ENCODE results near the gene ZNF45.
"Not testable (repeated sequence)": the region's sequence is repeated elsewhere in the genome, so short reads cannot be mapped to it uniquely, and the experiment has no call there.

ZNF45 gene

DNA sequence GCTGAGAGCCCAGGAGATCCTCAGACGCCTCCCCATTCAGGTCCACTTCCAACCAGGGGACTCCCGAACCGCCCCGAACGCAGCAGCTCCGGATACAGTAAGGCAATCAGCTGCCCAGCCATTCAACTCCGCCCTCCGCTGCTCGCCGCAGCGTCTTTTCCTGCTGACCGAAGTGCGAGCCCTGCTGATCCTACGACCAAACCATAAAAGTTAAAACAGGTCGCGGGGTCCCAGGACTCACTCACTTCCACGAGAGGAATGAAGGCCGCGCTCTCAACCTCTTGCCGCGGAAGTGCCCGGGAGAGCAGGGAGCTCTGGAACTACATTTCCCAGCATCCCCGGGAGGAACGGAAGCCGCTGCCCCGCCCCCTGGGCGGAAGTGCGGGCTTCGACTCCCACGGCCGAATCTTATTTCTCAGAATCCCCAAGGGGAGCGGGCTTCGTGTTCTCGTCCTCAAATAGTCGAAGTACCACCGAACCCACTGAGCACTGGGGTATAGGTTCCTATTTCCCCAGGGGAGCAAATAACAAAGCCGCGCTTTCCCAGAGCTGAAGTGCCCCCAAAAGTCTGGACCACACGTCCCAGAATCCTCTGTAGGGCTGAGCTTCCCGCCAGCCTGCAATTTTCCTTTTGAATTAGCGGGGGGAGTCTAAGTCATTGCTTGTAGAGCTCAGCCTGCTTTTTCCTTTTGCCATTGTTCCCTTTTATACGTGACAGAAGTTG lies at the start of gene ZNF45:
Gene ZNF45, minus strand, starts transcription at position 298 of the 724 bp plus-strand sequence. CDS start 13,097 bp downstream, outside the sequence.
- DNase-seq (ENCODE audit: low read depth in 1 of 2, low spot score in 1 of 2), result peak; percentile 71 to 78

GRCh38 chr19:43984687-43985000 lies 49.6 kb upstream of the ZNF45 start:
- DNase-seq (ENCODE audit: low read depth in 1 of 2, low spot score in 1 of 2), result no peak

DNA sequence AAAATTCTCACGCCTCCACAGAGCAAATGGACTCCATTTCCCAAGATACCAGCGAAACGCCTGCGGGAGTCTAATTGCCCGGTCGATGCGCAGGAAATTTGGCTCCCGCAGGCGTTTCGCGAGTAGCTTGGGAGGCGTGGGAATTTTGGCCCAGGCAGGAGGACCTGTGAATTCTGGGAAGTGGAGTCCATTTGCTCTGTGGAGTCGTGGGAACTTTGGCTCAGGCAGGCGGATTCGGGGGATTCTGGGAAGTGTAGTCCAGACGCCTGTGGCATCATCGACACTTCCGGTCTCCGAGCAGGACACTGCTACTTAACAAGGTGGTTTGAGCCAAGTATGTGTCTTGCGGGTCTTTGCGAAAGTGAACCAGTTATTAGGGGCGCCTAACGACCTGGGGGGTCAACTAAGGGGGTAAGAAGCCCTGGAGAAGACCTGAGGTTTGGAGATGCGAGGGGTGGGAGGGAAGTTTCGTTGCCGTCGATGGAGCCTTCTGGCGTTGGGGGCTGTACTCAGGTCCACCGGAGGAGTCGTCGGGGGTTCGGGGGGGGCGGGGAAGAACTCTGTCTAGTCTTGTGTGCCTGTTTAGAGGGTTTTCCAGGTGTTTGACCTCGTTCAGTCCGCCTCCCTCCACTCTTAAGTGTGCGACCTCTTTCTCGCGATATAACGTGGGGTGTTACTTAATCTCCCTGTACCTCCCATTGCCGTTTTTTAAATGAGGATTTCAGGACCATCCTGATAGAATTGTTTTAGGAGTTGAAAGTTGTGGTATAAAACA lies 49.0 kb upstream of the ZNF45 start, which contains the start of gene ZNF155:
Gene ZNF155, plus strand, starts transcription at position 277 of the 775 bp plus-strand sequence. CDS start 4,356 bp downstream, outside the sequence.
- peak; percentile 36 for DNase-seq (ENCODE audit: low read depth in 1 of 2, low spot score in 1 of 2)

DNA sequence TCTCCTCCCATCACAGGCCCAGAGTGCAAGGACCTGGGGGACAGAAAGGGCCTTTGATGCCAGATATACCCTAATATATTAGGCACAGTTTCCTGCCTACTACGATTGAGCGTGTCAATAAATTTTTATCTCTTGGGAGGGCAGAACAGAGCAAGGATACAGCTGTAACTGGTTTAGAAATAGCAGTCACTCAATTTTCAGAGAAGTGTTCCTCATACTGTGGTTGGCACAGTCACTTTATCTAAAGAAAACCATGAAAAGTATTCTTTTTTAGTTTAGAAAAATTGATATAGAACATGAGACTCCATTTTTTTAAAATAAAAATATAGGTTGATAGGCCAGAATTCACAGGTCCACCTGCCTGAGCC lies 48.4 kb upstream of the ZNF45 start:
- no peak for DNase-seq (ENCODE audit: low read depth in 1 of 2, low spot score in 1 of 2)

DNA sequence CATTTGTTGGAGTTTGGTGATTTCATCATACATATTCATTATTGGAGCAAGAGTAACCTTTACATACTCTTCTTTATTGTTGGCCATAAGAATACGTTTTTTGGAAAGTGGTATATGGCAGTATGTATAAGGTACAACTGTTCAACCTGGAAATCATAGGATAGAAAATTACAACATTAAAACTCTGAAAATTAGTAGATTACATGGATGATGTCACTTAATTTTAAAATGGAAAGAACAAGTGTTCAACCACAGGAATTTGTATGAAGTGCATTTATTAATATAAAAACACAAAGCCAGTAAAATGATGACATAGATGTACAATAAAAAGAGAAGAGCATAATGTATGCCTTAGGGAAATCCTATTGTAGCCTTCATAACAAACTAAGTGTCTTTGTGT lies 41.6 kb upstream of the ZNF45 start:
- DNase-seq (ENCODE audit: low read depth in 1 of 2, low spot score in 1 of 2), result no peak

DNA sequence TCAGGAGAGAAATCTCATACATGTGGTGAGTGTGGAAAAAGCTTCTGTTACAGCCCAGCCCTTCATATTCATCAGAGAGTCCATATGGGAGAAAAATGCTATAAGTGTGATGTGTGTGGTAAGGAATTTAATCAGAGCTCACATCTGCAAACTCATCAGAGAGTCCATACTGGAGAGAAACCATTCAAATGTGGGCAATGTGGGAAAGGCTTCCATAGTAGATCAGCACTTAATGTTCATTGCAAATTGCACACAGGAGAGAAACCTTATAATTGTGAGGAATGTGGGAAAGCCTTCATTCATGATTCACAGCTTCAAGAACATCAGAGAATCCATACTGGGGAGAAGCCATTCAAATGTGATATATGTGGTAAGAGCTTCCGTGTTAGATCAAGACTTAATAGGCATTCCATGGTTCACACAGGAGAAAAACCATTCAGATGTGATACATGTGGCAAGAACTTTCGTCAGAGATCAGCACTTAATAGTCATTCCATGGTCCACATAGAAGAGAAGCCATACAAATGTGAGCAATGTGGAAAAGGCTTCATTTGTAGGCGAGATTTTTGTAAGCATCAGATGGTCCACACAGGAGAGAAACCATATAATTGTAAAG lies 31.1 kb upstream of the ZNF45 start:
- no peak for DNase-seq (ENCODE audit: low read depth in 1 of 2, low spot score in 1 of 2)

DNA sequence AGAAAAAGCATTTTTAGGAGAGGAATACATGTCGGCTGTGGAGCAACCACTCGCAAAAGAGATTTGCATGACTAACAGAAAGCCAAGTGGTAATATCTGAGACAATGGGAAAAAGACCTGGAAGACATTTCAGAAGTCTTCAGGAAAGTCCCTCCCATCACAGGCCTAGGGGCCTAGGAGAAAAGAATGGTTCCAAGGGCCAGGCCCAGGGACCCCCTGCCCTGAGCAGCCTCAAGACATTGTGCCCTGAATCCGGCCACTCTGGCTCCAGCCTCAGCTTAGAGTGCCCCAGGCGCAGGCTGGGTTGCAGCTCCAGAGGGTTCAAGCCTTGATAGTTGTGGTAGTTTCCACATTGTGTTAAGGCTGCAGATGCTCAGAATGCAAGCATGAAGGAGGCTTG lies 25.3 kb upstream of the ZNF45 start:
- DNase-seq (ENCODE audit: low read depth in 1 of 2, low spot score in 1 of 2), result no peak

DNA sequence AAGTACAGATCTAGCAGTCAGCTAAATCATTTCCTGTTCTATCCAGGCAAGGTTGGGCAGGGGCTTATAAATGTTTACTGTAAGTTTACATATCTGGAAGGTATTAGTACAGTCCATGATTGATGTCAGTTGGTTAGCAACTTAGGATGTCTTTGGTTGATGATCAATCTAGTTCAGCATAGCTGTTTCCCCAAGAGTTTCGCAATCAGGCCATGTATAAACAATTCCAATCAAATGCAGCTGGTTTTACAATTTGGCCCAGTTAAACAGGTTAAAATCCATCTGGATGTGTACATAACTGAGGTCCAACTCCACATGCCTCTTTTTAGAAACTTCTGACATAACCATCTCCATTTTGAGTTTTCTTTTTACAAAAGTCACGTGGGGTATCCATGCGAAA lies 22.8 kb upstream of the ZNF45 start:
- no peak for DNase-seq (ENCODE audit: low read depth in 1 of 2, low spot score in 1 of 2)

DNA sequence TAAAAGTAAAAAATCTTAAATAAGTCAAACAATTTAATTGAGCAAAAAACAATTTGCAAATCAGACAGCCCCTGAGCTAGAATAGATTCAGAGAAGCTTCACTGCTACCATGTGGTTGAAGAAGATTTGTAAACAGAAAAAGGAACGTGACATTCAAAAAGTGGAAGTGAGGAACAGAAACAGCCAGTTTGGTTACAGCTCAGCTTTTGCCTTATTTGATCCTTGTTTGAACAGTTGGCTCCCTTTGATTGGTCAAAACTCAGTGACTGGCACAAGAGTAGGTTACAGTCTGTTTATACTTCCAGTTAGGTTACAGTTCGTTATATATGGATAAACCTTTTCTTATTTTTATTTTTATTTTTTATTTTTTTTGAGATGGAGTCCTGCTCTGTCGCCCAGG lies 21.7 kb upstream of the ZNF45 start:
- DNase-seq (ENCODE audit: low read depth in 1 of 2, low spot score in 1 of 2), result no peak

- peak; percentile 11 to 27 for DNase-seq (ENCODE audit: low read depth in 1 of 2, low spot score in 1 of 2)
Measured at GRCh38 chr19:43950834-43951645, 16.0 kb upstream of the ZNF45 start, which contains the start of gene ZNF221. Gene ZNF221, plus strand, starts transcription at chr19:43951228. Its CDS starts 11,499 bp downstream, at chr19:43962727.

GRCh38 chr19:43949803-43950202 lies 14.7 kb upstream of the ZNF45 start:
- not testable (repeated sequence) for DNase-seq (ENCODE audit: low read depth in 1 of 2, low spot score in 1 of 2)

DNA sequence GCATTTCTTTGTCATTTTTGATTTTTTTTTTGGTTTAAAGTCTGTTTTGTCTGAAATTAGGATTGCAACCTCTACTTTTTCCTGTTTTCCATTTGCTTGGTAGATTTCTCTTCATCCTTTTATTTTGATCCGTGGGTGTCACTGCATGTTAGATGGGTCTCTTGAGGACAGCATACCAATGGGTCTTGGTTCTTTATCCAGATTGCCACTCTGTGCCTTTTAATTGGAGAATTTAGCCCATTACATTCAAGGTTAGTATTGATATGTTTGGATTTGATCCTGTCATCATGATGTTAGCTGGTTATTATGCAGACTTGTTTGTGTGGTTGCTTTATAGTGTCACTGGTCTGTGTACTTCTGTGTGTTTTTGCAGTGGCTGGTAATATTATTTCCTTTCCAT lies 12.3 kb upstream of the ZNF45 start:
- not testable (repeated sequence) for DNase-seq (ENCODE audit: low read depth in 1 of 2, low spot score in 1 of 2)

GRCh38 chr19:43941209-43941608 lies 6.1 kb upstream of the ZNF45 start:
- no peak for DNase-seq (ENCODE audit: low read depth in 1 of 2, low spot score in 1 of 2)

DNA sequence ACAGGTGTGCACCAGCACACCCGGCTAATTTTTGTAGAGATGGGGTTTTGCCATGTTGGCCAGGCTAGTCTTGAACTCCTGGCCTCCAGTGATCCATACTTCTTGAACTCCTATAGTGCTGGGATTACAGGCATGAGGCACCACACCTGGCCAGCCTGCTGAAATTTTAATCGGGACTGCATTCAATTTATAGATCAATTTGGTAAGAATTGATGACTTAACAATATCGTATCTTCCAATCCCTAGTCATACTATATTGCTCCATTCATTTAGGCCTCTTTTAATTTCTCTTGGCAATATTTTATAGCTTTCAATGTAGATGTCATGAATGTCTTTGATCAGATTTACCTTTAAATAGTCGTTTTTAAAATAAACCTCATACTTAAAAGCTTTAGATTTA lies 5.6 kb upstream of the ZNF45 start:
- DNase-seq (ENCODE audit: low read depth in 1 of 2, low spot score in 1 of 2), result no peak

DNA sequence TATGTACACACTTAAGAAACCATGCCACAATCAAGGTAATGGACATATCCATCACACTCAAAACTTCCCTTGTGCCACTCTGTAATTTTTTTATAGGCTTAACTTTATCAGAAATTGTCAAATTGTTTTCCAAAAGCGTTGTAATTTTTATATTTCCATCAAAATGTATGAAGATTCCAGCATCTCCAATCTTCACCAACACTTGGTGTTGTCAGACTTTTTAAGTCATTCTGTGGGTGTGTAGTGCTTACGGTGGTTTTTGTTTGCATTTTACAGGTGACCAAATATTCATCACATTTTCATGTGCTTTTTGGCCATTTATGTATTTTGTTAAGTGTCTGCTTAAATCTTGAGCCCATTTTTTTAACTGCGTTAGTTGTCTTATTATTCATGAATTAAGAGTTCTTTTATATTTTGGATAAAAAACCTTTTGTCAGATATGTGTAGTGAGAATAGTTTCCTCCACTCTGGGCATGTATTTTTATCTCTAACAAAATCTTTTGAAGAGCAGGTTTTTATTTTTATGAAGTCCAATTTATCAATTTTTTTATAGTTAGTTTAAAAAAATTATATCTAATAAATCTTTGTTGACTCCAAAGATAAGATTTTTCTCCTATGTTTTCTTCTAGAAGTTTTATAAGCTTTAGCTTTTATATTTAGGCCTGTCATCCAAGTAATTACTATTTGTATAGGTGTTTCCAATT lies 4.6 kb upstream of the ZNF45 start:
- no peak for DNase-seq (ENCODE audit: low read depth in 1 of 2, low spot score in 1 of 2)

DNA sequence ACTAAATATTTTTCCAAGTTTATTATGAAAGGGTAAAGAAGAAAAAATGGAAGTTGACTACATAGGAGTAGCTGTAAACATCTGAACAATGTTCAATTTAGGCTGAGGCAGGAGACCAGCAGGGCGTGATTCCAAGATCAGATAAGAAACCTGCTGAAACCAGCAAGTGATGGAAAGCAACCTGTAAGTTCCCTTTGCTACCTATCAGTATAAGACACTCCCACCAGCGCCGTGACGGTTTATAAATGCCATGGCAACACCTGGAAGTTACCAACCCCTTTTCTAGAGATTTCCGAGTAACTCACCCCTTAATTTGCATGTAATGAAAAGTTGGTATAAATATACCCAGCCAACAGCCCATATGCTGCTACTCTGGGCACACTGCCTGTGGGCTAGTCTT lies 1.1 kb upstream of the ZNF45 start:
- DNase-seq (ENCODE audit: low read depth in 1 of 2, low spot score in 1 of 2), result no peak

DNA sequence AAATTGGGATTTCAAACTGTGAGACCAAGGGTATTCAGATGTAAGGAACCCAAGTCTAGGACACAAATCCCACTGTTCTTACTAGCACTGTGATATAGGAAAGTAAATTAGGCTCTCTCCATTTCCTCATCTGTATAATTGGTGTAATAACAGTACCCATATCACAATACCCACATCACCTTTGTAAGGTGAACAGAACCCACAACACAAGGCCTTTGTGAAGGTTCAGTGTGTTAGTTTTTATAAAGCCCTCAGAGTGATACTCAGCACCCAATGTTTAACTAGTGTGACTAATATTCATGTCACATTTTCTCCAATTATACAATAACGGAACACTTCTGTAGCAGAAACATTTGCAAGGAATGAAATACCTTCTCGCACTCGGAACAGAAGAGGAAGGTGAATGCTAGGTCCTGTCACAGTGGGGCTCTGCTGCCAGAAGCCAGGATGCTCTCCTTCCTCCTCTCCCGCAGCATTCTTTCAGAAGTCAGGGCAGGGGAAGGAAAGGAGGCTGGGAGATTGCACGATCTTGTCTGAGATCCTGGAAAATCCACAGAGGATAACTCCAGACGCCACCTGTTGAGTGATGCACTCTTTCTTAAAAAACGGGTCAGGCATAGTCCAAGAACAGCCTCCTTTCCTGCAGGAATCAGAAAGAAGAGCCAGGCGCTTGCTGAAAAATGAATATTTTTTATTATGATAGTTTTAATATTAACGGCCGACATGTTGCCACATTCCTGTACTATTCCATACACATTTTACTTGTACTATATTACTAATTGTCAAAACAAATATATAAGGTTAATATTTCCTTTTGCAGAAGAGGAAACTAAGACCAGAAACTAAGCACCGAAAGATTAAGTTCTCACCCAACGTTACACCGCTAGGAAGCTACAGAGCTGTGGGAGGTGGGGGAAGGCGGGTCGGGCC lies 762 bp downstream of the ZNF45 start:
- no peak for DNase-seq (ENCODE audit: low read depth in 1 of 2, low spot score in 1 of 2)

DNA sequence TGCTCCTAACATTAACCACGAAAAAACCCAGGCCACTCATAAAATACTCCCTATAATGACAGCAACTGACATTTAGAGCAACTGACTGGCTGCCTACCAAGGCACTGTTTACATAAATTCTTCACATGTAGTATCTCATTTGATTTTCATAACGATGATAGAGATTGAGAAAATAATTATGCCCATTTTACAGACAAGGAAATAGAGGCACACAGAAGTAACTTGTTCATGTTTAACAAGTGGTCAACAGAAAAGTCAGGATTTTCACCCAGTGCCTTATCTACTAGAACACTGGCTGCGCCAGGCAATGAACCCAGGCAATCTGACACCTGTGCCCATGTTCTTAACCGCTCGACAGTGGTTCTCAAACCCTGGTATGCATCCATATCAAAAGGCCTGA lies 6.3 kb downstream of the ZNF45 start:
- DNase-seq (ENCODE audit: low read depth in 1 of 2, low spot score in 1 of 2), result no peak

DNA sequence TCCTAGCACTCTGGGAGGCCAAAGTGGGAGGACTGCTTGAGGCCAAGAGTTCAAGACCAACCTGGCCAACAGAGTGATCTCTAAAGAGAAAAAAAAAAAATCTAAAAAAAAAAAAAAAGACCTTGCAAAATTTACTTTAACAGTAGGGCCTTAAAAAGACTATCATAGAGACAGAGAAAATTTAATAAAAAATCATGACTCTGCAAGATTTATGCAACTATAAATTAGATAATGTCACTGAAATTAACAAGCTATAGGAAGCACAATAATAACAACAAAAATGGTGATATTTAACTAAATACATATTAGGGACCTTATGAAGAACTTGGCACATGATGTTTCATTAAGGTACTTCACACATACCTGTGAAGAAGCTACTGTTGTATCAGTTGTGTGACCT lies 11.2 kb downstream of the ZNF45 start:
- DNase-seq (ENCODE audit: low read depth in 1 of 2, low spot score in 1 of 2), result no peak

DNA sequence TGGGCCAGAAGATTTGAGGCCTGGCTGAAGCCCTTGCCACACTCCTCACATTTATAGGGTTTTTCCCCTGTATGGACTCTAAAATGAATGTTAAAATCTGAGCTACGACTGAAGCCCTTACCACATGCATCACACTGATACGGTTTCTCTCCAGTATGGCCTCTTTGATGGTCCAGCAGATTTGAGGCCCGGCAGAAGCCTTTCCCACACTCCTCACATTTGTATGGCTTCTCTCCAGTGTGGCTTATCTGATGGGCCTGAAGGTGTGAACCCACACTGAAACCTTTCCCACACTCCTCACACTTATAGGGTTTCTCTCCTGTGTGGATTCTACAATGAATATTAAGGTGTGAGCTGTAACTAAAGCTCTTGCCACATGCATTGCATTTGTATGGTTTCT lies 21.0 kb downstream of the ZNF45 start:
- no peak for DNase-seq (ENCODE audit: low read depth in 1 of 2, low spot score in 1 of 2)

All from stimulated activated CD4-positive, alpha-beta T cell treated with anti-CD3 and anti-CD28 coated beads, Interleukin-15, amount 100 ng/mL, for 1 hour (primary cell).